Measurements from ENCODE around the gene CD38.

The CD38 gene

GRCh38 chr4:15897577-15897976 is 119.4 kb downstream of the CD38 start:
- Histone ChIP-seq H3K4me3 (ENCODE audit: insufficient read depth in 1 of 2, low read depth in 1 of 2, low read length in 2 of 2) (no peak overlapping the region), H4K8ac (ENCODE audit: low read length) (no peak overlapping the region), H3K4ac (ENCODE audit: low read depth in 1 of 2, low read length in 2 of 2) (no peak overlapping the region), H3K9me3 (ENCODE audit: control insufficient read depth, low read length) (no peaks in the 10 kb centered on the region), H3K36me3 (ENCODE audit: control insufficient read depth in 1 of 2, insufficient read depth in 2 of 2, low read depth in 1 of 2, low read length in 2 of 2) (no peaks in the 10 kb centered on the region), H3K9ac (ENCODE audit: low read length) (no peak overlapping the region), H3K27me3 (ENCODE audit: control insufficient read depth in 1 of 2, insufficient read depth in 1 of 2, low read length in 2 of 2) (no peaks in the 10 kb centered on the region), H3K4me1 (ENCODE audit: control insufficient read depth, insufficient read depth, low read depth, low read length) (peaks cover 2% of the 10 kb centered on the region), H3K14ac (ENCODE audit: low read length in 2 of 2) (no peak overlapping the region), H3K23ac (ENCODE audit: low read length in 2 of 2) (no peak overlapping the region), H2BK120ac (ENCODE audit: low read depth, low read length) (no peak overlapping the region), H3K18ac (ENCODE audit: low read depth in 1 of 2, low read length in 2 of 2) (no peak overlapping the region), H3K79me1 (replicated peaks; ENCODE audit: low read length, poor library complexity, severe bottlenecking) (no peaks in the 10 kb centered on the region), H3K27ac (ENCODE audit: low read length, poor library complexity, severe bottlenecking) (no peak overlapping the region), H4K91ac (ENCODE audit: low read length) (no peak overlapping the region), H2AK5ac (ENCODE audit: low read length, severe bottlenecking) (no peak overlapping the region), H3K4me2 (ENCODE audit: low read length, poor library complexity, severe bottlenecking) (no peak overlapping the region), H2BK12ac (ENCODE audit: low read length in 2 of 2) (no peak overlapping the region), H2BK15ac (ENCODE audit: low read depth, poor library complexity, severe bottlenecking) (no peak overlapping the region), H2BK5ac (ENCODE audit: low read depth, low read length, poor library complexity, severe bottlenecking) (no peak overlapping the region), H2AFZ (ENCODE audit: low read depth, low read length) (no peak overlapping the region)
- 94% methylated on average over 2 of the region's 2 CpGs for WGBS
- DNase-seq = no peak

- Histone ChIP-seq H3K18ac (ENCODE audit: low read depth in 1 of 2, low read length in 2 of 2) (no peak overlapping the region), H4K91ac (ENCODE audit: low read length) (no peak overlapping the region), H3K14ac (ENCODE audit: low read length in 2 of 2) (no peak overlapping the region), H3K27ac (ENCODE audit: low read length, poor library complexity, severe bottlenecking) (no peak overlapping the region), H3K36me3 (ENCODE audit: control insufficient read depth in 1 of 2, insufficient read depth in 2 of 2, low read depth in 1 of 2, low read length in 2 of 2) (no peaks in the 10 kb centered on the region), H2BK120ac (ENCODE audit: low read depth, low read length) (no peak overlapping the region), H2BK15ac (ENCODE audit: low read depth, poor library complexity, severe bottlenecking) (no peak overlapping the region), H2BK5ac (ENCODE audit: low read depth, low read length, poor library complexity, severe bottlenecking) (no peak overlapping the region), H2BK12ac (ENCODE audit: low read length in 2 of 2) (no peak overlapping the region), H3K79me1 (replicated peaks; ENCODE audit: low read length, poor library complexity, severe bottlenecking) (no peaks in the 10 kb centered on the region), H3K27me3 (ENCODE audit: control insufficient read depth in 1 of 2, insufficient read depth in 1 of 2, low read length in 2 of 2) (no peaks in the 10 kb centered on the region), H2AFZ (ENCODE audit: low read depth, low read length) (no peak overlapping the region), H3K4me3 (ENCODE audit: insufficient read depth in 1 of 2, low read depth in 1 of 2, low read length in 2 of 2) (no peak overlapping the region), H3K9me3 (ENCODE audit: control insufficient read depth, low read length) (no peaks in the 10 kb centered on the region), H3K4me1 (ENCODE audit: control insufficient read depth, insufficient read depth, low read depth, low read length) (no peaks in the 10 kb centered on the region), H3K9ac (ENCODE audit: low read length) (no peak overlapping the region), H2AK5ac (ENCODE audit: low read length, severe bottlenecking) (no peak overlapping the region), H3K23ac (ENCODE audit: low read length in 2 of 2) (no peak overlapping the region), H3K4me2 (ENCODE audit: low read length, poor library complexity, severe bottlenecking) (no peak overlapping the region), H3K4ac (ENCODE audit: low read depth in 1 of 2, low read length in 2 of 2) (no peak overlapping the region), H4K8ac (ENCODE audit: low read length) (no peak overlapping the region)
- no peak for DNase-seq
These were observed 120.8 kb downstream of the CD38 start for GRCh38 chr4:15898902-15899301.

GRCh38 chr4:15899511-15899910 is 121.4 kb downstream of the CD38 start:
- no peak for DNase-seq
- H2AFZ ChIP-seq (ENCODE audit: low read depth, low read length) = no peak overlapping the region
- H3K4ac ChIP-seq (ENCODE audit: low read depth in 1 of 2, low read length in 2 of 2) = no peak overlapping the region
- no peak overlapping the region for H4K91ac ChIP-seq (ENCODE audit: low read length)
- H2AK5ac ChIP-seq (ENCODE audit: low read length, severe bottlenecking) = no peak overlapping the region
- H2BK120ac ChIP-seq (ENCODE audit: low read depth, low read length) = no peak overlapping the region
- no peaks in the 10 kb centered on the region for H3K36me3 ChIP-seq (ENCODE audit: control insufficient read depth in 1 of 2, insufficient read depth in 2 of 2, low read depth in 1 of 2, low read length in 2 of 2)
- H3K27ac ChIP-seq (ENCODE audit: low read length, poor library complexity, severe bottlenecking) = no peak overlapping the region
- H3K18ac ChIP-seq (ENCODE audit: low read depth in 1 of 2, low read length in 2 of 2) = no peak overlapping the region
- H3K23ac ChIP-seq (ENCODE audit: low read length in 2 of 2) = no peak overlapping the region
- H3K9me3 ChIP-seq (ENCODE audit: control insufficient read depth, low read length) = no peaks in the 10 kb centered on the region
- no peak overlapping the region for H3K9ac ChIP-seq (ENCODE audit: low read length)
- no CpG with 5 or more reads among the region's 1 CpG for WGBS
- H3K4me3 ChIP-seq (ENCODE audit: insufficient read depth in 1 of 2, low read depth in 1 of 2, low read length in 2 of 2) = no peak overlapping the region
- H2BK15ac ChIP-seq (ENCODE audit: low read depth, poor library complexity, severe bottlenecking) = no peak overlapping the region
- no peak overlapping the region for H3K4me2 ChIP-seq (ENCODE audit: low read length, poor library complexity, severe bottlenecking)
- H2BK5ac ChIP-seq (ENCODE audit: low read depth, low read length, poor library complexity, severe bottlenecking) = no peak overlapping the region
- H3K4me1 ChIP-seq (ENCODE audit: control insufficient read depth, insufficient read depth, low read depth, low read length) = no peaks in the 10 kb centered on the region
- H3K14ac ChIP-seq (ENCODE audit: low read length in 2 of 2) = no peak overlapping the region
- H4K8ac ChIP-seq (ENCODE audit: low read length) = no peak overlapping the region
- H3K27me3 ChIP-seq (ENCODE audit: control insufficient read depth in 1 of 2, insufficient read depth in 1 of 2, low read length in 2 of 2) = no peaks in the 10 kb centered on the region
- no peak overlapping the region for H2BK12ac ChIP-seq (ENCODE audit: low read length in 2 of 2)
- no peaks in the 10 kb centered on the region for H3K79me1 ChIP-seq (replicated peaks; ENCODE audit: low read length, poor library complexity, severe bottlenecking)

- Histone ChIP-seq H3K18ac (ENCODE audit: low read depth in 1 of 2, low read length in 2 of 2) (no peak overlapping the region), H3K9ac (ENCODE audit: low read length) (no peak overlapping the region), H3K4me3 (ENCODE audit: insufficient read depth in 1 of 2, low read depth in 1 of 2, low read length in 2 of 2) (no peak overlapping the region), H2BK15ac (ENCODE audit: low read depth, poor library complexity, severe bottlenecking) (no peak overlapping the region), H3K4me2 (ENCODE audit: low read length, poor library complexity, severe bottlenecking) (no peak overlapping the region), H3K4ac (ENCODE audit: low read depth in 1 of 2, low read length in 2 of 2) (no peak overlapping the region), H3K27me3 (ENCODE audit: control insufficient read depth in 1 of 2, insufficient read depth in 1 of 2, low read length in 2 of 2) (no peaks in the 10 kb centered on the region), H3K14ac (ENCODE audit: low read length in 2 of 2) (no peak overlapping the region), H4K8ac (ENCODE audit: low read length) (no peak overlapping the region), H3K27ac (ENCODE audit: low read length, poor library complexity, severe bottlenecking) (no peak overlapping the region), H4K91ac (ENCODE audit: low read length) (no peak overlapping the region), H2AFZ (ENCODE audit: low read depth, low read length) (no peak overlapping the region), H2AK5ac (ENCODE audit: low read length, severe bottlenecking) (no peak overlapping the region), H2BK5ac (ENCODE audit: low read depth, low read length, poor library complexity, severe bottlenecking) (no peak overlapping the region), H3K9me3 (ENCODE audit: control insufficient read depth, low read length) (no peaks in the 10 kb centered on the region), H3K4me1 (ENCODE audit: control insufficient read depth, insufficient read depth, low read depth, low read length) (peaks cover 2% of the 10 kb centered on the region), H3K36me3 (ENCODE audit: control insufficient read depth in 1 of 2, insufficient read depth in 2 of 2, low read depth in 1 of 2, low read length in 2 of 2) (no peaks in the 10 kb centered on the region), H3K79me1 (replicated peaks; ENCODE audit: low read length, poor library complexity, severe bottlenecking) (no peaks in the 10 kb centered on the region), H3K23ac (ENCODE audit: low read length in 2 of 2) (no peak overlapping the region), H2BK120ac (ENCODE audit: low read depth, low read length) (no peak overlapping the region), H2BK12ac (ENCODE audit: low read length in 2 of 2) (no peak overlapping the region)
- WGBS = 86% methylated on average over 3 of the region's 3 CpGs
- DNase-seq = no peak
These were observed 122.9 kb downstream of the CD38 start for GRCh38 chr4:15901007-15901406.
